HG02840 (cell line): ENCODE results near the gene ELAVL2.

Source experiments
- ATAC-seq: cut with Tn5 transposase; IDR thresholded peaks from one replicate; pipeline ENCODE4 v1.9.1; 2021; ENCODE audit warnings: mild to moderate bottlenecking, moderate library complexity, moderate number of reproducible peaks; ENCODE audit not compliant: unreplicated experiment, low FRiP score

Gene ELAVL2

DNA sequence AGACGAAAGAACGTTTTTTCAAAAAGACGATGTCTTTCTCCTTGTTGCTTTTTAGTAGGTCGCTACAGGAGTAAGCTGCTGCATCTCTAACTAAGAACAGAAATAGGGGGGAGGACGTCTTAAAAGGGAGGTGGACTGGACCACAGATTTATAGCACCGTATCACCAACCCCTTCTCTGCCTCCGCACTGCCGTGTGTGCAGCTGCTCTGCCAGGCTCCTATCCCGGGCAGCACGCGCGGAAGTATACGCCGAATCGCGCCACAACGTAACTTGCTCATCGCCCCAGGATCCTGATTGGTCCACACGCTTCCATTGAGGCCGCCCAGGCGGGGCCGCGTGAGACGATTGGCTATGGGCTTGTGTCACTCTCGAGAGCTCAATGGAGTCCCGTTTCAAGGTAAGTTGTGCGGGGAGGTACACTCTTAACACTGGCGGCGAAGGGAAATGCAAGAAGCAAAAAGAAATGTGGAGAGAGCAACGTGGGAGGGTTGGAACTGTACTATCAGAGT lies at the start of gene ELAVL2:
TSS of gene ELAVL2 (minus strand) at position 121 of the 510 bp plus-strand sequence. CDS start 64,006 bp downstream, outside the sequence.
- no peak for ATAC-seq

DNA sequence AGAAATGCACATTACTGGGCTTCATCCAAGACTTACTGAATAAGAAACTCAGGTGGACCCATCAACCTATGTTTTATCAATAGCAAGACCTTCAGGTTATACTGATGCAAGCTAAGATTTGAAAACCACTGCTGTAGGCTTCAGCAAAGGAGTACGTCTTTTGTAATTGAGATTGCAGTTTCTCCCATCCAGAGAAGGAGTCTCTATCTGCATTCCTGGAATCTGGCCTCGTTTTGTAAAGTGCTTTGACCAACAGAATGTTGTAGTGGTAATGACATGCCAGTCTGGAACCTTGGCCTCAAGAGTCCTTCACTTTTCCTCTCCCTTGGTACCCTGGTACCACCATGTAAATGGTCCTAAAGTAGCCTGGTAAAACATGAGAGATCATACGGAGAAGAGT lies 32.2 kb upstream of the ELAVL2 start:
- no peak for ATAC-seq

DNA sequence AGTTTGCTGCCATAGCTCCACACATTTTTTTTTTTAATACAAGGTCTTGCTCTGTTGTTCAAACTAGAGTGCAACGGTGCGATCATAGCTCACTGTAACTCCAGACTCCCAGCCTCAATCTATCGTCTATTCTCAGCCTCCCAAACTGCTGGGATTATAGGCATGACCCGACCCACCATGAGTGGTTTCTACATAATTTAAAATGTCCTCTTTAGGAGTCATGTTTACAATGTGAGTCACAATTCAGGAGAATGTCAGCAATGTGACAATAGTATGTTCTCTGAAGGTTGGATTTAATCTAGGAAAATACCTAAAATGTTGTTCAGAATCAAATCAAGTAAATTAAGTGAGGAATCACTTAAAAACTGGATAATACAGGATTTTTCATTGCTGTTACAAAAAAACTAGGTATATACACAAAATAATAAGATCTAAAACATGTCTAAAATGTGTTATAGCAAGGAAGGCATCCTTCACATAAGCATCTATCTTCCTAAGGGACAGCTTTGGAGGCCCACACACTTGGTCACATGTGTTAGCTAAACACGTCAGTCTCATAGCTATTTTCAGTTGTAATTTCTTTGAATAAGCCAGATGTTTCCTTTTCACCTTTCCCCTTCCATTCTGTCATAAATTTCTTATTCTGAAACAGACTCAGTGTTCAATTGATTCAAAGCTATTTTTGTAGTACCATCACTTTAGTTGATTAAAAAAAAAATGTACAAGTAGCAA lies 30.0 kb upstream of the ELAVL2 start:
- ATAC-seq, result no peak

DNA sequence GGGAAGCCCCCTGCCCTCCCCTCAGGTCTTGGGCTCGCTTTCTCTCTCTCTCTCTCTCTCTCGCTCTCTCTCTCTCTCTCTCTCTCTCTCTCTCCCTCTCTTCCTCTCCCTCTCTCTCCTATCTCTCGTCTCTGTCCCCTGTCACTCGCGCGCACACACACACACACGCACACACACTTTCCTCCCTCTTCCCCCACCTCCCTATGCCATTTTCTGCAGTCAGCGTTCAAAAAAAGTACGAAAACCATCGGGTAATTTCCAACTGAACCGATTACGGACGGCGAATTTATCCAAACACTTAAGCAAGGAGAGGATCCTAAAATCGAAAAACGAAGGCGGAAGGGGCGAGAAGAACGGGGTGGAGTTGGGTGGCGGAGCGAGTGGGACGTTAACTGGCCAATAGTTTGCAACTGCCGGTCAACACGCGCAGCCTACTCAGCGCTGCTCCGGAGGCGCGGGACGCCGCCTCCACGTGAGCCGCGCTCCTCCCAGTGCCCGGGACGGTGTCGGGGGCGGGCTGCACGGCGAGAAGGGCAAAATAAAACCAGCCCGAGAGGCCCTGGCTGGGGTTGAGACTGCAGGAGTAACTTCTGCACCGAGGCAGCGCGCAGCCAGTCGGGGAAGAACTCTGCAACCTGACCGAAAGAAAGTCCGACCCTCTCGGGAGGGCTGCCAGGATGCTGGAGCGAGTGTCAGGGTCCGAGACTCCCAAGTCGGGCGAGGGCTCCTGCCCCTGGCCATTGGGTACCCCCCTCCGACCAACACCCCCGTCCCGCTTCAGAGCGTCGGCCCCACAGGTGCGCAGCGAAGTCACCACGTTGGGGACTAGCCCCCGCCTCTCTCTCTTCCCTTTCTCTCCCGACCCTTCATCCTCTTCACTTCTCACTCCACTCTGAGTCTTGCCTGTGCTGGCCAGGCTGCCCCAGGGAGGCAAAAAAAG lies 24.9 kb upstream of the ELAVL2 start:
- no peak for ATAC-seq

DNA sequence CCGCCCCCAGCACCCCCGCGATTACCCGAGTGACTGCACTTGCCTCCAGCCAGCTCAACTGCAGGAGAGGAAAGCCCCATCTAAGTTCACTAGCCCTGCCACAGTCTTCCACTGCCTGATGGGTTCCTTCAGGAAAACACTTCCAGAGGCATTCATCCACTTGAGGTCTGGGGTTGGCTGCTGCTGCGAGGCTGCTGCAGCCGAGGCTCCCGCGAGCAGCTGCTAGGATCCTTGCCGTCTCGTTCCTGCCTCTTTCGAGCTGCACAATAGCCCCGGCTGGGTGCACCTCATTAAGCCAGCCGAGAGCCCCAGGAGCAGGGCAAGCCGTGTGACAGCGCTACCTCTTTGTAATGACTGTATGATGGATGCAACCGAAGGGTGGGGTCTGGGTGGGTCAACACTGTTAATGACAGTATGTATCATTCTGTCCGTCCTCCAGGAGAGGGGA lies 24.2 kb upstream of the ELAVL2 start:
- no peak for ATAC-seq

DNA sequence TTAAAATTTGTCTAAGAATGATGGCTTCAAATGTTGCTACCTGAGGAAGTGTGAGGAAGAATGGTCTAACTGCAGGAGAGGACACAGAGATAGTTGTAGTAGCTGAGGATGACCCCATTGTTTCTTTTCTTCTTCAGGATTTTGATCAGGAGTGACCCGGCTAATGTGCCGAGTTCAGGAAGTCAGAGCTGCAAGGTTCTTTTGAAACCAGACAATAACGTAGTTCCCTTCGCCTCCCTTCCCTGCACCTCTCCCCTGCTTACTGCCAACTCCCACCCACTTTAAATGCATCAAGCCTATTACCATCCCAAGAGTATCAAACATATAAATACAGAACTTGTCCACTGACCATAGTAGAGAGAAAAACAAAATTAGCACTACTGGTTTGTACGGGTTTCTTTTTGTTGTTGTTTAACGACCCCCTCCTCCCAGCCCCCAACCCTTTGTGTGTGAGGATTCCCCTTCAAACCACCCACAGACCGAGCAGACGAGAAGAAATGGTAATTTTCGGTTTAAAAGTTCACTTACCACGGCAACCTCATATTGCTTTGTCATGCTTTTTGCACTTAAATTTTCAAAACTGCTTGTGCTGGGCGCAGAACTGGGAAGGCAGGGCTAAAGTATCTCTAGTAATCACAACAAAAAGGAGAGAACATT lies 23.5 kb upstream of the ELAVL2 start:
- no peak for ATAC-seq

DNA sequence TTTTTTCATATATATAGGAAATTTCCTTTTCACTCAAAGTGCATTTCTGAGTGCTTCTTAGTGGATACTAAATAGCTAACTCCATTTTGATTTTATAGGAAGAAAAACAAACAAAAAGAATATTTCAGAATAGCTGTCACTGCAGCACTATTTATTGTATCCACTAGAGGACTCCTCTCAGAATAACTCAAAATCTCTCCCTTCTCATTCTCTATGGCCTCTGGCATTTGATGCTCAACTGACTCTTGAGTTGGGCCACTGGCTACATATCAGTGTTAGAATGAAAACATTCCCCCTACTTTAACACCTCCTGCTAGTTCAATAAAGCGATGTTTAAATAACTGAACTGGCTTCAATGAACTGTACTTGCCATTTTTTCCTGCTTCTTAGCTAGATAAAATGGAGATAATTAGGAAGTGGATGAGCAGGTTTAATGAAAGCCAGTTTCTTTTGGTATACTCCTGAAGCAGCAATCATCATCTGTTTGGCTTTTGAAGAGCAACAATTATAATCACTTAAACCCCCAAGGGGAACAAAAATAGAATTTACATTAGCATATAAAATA lies 16.6 kb upstream of the ELAVL2 start:
- ATAC-seq, result no peak

DNA sequence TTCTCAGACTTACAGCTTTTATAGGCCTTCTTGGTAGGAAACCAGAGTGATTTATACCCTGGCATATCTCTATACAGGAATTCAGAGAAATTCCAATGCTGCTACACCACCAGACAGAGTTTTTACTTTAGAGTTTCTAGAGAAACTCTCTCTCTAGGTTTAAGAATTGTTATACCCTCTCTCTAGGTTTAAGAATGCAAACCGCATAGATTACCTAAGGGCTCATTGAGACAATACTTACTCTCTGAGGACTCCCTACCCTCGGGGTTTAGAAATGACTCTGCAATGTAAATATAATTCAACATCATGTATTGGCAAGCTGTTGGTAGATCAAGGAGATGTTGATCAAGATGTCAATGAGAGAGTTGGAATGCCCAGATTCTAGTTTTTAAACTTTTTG lies 15.3 kb upstream of the ELAVL2 start:
- no peak for ATAC-seq

DNA sequence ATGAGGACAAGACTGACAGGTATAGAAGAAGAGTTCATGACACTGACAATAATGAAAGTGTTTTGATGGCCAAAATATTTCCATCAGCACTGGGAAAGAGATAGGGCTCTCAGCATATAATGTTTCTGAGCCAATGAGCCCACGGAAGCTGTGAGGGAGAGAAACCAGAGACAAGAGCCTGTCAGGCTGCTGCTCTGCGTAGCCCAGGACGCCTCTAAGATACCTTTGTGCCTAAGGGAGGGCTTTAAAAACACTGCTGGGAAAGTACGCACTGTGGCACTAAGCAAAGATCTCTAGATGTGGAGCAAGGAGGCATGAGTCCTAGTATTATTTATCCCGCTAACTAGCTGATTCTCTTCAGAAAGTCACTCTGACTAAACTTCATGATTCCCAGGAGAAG lies 11.0 kb upstream of the ELAVL2 start:
- no peak for ATAC-seq

DNA sequence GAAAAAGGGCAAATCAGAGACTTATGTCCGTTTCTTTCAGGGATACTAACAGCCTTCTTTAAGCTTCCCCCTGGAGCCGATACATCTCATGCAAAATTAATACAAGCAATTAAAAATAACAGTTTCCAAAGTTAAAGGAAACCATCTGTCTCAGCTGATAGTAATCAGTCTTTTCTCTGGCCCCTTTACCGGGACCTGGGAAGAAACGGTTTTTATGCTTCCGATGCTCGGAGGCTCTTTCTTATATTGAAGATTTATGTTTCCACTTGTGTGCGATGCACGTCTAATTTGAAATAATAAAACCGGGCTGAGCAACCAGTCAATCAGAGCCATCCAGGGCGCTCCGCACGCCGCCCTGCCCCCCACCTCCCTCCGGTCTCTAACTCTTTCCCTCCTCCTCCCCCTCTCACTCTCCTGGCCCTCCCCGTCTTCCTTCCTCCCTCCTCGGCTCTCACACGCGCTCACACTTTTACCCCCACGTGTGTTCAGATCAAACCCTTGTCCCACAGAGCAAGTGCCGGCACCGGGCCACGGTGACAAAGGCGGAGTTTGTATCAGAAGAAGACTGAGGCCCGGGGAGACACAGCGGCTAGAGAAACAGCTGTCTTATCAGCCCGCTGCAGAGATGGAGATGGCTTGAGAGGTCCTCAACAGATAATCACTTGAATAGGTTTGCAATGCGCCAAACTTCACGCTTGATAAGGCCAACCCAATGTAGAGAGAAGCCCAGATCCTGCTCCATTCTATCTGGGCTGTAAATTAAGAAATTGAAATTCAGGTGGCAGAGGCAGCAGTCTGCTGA lies 5.1 kb upstream of the ELAVL2 start:
- ATAC-seq, result no peak

DNA sequence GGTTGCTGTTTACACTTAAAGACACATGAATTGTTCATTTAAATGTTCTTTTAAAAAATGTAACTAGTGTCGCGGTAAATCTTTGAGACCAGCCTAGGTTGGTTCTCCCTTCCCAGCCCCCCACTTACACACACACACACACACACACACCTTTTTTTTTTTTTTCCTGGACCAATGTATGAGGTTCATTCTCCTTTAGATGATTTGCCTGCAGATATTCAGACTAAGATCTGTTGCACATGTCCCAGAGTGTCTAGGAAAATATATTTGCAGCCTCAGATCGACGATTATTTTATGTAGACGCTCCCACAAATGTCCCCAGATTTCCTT lies 4.4 kb upstream of the ELAVL2 start:
- no peak for ATAC-seq

DNA sequence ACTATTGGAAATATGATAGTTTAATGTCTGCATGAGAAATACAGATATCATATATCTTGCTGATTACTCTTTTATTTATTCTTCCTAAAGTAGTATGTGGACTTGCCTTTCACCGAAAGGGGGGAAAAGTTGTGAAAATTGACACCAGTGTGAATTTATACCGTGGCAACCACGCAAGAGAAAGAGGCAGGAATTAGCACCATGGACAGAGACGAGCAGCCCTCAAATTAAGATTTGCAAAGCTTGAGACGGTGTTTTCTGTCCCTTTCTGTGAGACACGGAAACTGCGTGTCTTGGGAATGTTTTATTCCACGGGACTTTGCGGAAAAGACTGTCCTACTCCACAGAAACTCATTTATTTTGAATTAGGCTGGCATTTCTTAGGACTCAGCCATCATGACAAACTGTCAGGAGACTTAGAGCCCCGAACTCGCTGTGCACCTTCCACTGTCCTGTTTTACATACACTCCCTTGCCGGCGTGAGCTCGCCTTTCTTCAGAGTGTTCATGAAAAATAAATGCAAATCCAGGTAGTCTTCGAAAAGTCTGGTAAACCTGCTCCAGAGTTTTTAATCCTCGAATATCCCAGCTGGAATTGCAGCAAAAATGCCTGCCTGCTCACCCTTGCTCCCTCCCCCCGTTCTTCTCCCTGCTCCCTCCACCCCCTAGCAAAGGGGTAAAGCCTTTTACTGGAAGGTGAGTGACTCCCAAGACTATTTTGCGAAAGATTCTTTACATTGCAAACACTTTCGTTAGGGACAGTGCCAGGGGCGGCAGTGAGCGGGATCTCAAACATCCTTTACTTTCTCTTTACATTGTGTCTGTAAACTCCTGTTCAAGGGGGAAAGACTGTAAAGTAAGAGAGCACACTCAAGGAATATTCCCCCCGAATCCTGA lies 3.8 kb upstream of the ELAVL2 start:
- ATAC-seq, result no peak

DNA sequence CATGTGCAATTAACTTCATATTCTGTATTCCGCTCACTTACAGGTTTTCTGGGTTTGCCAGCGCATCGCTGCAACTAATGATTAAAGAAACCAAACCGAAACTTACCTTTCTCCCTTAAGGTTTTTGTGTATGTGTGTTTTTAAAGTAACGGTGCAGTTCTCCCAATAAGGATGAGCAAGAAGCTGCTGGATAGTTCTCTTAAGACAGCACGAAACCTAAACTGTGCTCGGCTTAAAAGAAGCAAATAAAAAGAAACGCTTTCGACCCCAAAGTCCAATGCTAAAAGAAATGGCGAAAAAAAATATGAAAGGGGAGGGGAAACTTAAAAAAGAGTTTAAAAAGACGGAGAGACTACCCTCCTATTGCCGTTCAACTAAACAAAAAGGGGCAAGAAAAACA lies 340 bp downstream of the ELAVL2 start:
- no peak for ATAC-seq

DNA sequence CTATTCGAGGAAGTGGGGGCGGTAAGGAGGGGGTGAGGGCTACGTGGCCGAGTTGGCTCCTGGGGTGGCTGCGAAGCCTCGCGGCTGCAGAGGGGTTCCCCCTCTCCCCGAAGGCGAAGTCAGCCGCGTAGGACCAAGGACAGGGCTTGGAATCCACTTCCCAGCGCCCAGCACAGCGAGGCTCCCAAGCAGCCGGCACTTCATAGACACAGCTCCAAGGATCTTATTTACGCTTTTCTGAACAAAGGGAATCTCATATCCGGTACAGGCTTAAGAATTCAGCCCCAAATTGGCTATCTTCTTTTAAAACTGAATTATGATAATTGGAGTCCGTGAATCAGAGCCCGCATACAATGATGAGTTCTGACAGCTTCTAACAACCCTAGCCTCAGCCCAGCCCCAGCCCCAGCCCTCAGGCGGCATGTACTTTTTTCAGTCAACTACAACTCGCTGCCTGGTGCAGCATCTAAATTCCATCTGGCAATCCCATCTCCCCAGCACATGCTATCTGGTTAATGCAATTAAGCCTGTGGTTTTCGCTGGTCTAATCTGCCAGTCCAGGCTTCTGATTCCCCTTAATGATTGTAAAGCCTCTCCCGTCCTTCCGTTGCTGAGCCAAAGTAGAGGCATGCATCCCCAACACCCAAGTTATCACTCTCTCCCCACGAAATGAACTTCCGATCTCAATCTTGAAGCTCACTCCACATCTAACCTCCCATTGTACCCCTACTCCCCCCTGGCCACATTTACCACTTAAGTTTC lies 1.0 kb downstream of the ELAVL2 start:
- no peak for ATAC-seq

DNA sequence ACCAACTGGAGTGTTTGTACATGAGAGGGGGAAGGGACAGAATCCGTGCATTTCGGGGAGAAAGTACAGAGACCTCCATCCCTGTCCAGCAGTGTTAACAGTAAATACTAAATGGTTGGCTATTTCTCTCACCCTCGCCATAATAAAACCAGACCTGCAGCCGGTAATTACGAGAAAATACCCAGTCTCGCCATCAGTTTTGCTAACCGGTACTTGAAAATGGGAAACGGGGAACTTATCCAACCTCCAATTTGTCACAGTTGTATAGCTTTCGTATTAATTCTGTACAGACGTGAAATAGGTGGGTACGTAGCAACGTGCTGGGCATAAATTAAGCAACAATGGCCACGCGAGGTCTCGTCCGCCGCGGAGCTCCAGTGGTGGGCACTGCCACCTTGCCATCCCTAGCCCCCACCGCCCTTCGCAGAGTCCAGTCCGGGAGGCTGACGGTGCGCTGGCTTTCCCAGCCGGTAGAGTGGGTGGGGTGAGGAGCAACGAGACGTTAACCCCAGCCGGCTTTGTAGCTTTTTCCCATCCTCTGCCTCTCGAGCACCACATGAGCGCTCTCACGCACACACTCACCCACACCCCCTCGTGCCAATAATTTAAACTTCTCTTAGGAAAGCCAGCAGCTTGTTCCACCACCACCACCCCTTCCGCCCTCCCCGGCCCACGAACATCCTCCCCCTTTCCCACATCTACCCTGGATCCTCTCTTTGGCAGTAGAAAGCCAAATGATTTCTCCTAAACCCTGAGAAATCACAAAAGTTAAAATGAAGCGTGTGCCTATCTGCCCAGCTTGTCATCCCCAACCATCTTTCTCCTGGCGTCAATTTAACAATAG lies 1.8 kb downstream of the ELAVL2 start:
- ATAC-seq, result no peak

DNA sequence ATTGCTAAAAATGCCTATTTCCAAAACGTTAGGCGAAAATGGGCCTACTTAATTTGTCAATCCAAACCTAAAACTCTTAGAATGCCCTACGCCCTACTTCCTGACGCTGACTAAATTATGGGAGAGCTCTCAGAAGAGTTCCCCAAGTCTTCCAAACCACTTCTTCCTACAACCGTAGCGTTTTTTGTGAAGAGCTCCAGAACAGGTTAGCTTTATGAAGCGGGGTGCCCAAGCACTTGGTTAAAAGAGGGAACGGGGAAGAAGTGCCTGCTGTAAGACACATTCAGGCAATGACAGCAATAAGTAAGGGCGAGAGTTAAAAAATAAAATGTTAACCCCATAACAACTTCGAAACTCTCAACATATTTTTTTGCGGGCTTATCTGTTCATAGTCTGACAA lies 2.8 kb downstream of the ELAVL2 start:
- ATAC-seq, result no peak
